ENCODE results near the gene GLRA1.
A peak's percentile ranks its signal among the peaks of the same experiment; 100 is the strongest.

GLRA1 gene

GRCh38 chr5:151812757-151813309 is 111.8 kb downstream of the GLRA1 start:
- no peak for TF ChIP-seq POLR2AphosphoS5 (IDR thresholded peaks at IDR 0.05; ENCODE audit: borderline replicate concordance, low read depth, low read length)
- H3K9me3 ChIP-seq (ENCODE audit: low read depth, low read length), result no peaks in the 10 kb centered on the region
- no peak overlapping the region for H3K27ac ChIP-seq
- no peak overlapping the region for H3K9ac ChIP-seq (ENCODE audit: insufficient read length)
- H3K36me3 ChIP-seq (ENCODE audit: insufficient read depth, low read length), result peaks cover 92% of the 10 kb centered on the region
- no peak for DNase-seq (ENCODE audit: low read depth, low spot score)
- H3K4me3 ChIP-seq, result no peak overlapping the region

GRCh38 chr5:151811593-151812321 is 112.9 kb downstream of the GLRA1 start:
- no peak overlapping the region for H3K9ac ChIP-seq (ENCODE audit: insufficient read length)
- H3K4me3 ChIP-seq, result no peak overlapping the region
- peaks cover 99% of the 10 kb centered on the region for H3K36me3 ChIP-seq (ENCODE audit: insufficient read depth, low read length)
- TF ChIP-seq EZH2 (IDR thresholded peaks at IDR 0.05), result no peak
- no peak for TF ChIP-seq POLR2AphosphoS5 (IDR thresholded peaks at IDR 0.05; ENCODE audit: borderline replicate concordance, low read depth, low read length)
- TF ChIP-seq FOXP2 (optimal IDR thresholded peaks at IDR 0.05; ENCODE audit: control extremely low read depth, extremely low read length, insufficient read depth), result no peak
- H3K9me3 ChIP-seq (ENCODE audit: low read depth, low read length), result no peaks in the 10 kb centered on the region
- DNase-seq (ENCODE audit: low read depth, low spot score), result no peak
- H3K27ac ChIP-seq, result no peak overlapping the region

GRCh38 chr5:151810897-151811296 is 113.8 kb downstream of the GLRA1 start:
- no peak overlapping the region for H3K27ac ChIP-seq
- H3K9ac ChIP-seq (ENCODE audit: insufficient read length), result no peak overlapping the region
- DNase-seq (ENCODE audit: low read depth, low spot score), result no peak
- no peak overlapping the region for H3K4me3 ChIP-seq
- H3K9me3 ChIP-seq (ENCODE audit: low read depth, low read length), result no peaks in the 10 kb centered on the region
- H3K36me3 ChIP-seq (ENCODE audit: insufficient read depth, low read length), result peaks cover 99% of the 10 kb centered on the region
- TF ChIP-seq POLR2AphosphoS5 (IDR thresholded peaks at IDR 0.05; ENCODE audit: borderline replicate concordance, low read depth, low read length), result no peak
- no peak for TF ChIP-seq EZH2 (IDR thresholded peaks at IDR 0.05)
- TF ChIP-seq FOXP2 (optimal IDR thresholded peaks at IDR 0.05; ENCODE audit: control extremely low read depth, extremely low read length, insufficient read depth), result no peak

DNA sequence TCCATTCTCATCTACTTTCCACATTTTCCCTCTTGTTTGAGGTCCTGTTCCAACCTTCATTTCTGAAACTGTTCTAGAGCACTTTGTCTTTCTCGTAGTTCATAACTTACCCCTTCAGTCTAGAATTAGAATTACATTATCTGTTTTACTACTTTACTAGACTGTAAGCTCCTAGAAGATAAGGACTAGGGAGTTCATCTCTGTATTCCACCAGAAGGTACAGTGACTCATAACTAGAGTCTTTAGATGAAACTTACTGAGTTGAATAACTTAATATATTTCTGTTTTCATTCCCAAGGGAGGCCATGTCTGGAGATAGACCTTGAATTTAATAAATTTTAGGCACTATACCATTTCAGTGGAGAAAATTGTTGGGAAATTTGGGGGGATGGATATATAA is 114.2 kb downstream of the GLRA1 start:
- no peak for DNase-seq (ENCODE audit: low read depth, low spot score)
- peaks cover 99% of the 10 kb centered on the region for H3K36me3 ChIP-seq (ENCODE audit: insufficient read depth, low read length)
- no peak overlapping the region for H3K9ac ChIP-seq (ENCODE audit: insufficient read length)
- H3K4me3 ChIP-seq, result no peak overlapping the region
- H3K9me3 ChIP-seq (ENCODE audit: low read depth, low read length), result no peaks in the 10 kb centered on the region
- no peak overlapping the region; the same call in 1 of the 2 replicates for H3K27ac ChIP-seq
- TF ChIP-seq FOXP2 (optimal IDR thresholded peaks at IDR 0.05; ENCODE audit: control extremely low read depth, extremely low read length, insufficient read depth), result no peak
- TF ChIP-seq EZH2 (IDR thresholded peaks at IDR 0.05), result no peak
- TF ChIP-seq POLR2AphosphoS5 (IDR thresholded peaks at IDR 0.05; ENCODE audit: borderline replicate concordance, low read depth, low read length), result no peak

DNA sequence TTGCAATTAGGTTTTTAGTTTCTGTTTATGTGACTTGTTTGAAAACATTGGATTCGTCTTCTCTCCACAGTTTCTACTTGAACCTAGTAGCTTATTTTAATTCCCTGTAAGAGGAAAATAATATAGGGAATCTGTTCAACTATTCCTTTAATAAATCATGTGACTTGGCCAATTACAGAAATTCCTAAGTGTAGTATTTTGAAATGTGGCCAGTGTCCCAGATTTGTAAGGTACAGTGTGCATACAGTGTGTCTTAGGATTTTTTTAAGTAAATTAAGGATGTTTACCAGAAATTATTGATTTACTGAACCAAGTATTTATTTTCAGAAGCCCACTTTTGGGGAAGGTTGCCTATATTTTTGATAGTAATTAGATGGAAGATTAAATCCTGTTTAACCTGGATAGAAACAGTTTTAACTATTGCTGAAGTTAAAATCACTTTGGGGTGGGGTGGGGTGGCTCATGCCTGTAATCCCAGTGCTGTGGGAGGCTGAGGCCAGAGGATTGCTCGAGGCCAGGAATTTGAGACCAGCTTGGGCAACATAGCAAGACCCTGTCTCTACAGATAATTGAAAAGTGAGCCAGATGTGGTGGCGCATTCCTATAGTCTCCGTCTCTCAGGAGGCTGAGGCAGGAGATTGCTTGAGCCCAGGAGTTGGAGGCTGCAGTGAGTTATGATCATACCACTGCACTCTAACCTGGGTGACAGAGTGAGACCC is 116.0 kb downstream of the GLRA1 start:
- no peaks in the 10 kb centered on the region for H3K9me3 ChIP-seq (ENCODE audit: low read depth, low read length)
- no peak overlapping the region for H3K4me3 ChIP-seq
- DNase-seq (ENCODE audit: low read depth, low spot score), result no peak
- peaks cover 100% of the 10 kb centered on the region for H3K36me3 ChIP-seq (ENCODE audit: insufficient read depth, low read length)
- H3K27ac ChIP-seq, result no peak overlapping the region
- no peak overlapping the region for H3K9ac ChIP-seq (ENCODE audit: insufficient read length)
- TF ChIP-seq POLR2AphosphoS5 (IDR thresholded peaks at IDR 0.05; ENCODE audit: borderline replicate concordance, low read depth, low read length) (no peak), FOXP2 (optimal IDR thresholded peaks at IDR 0.05; ENCODE audit: control extremely low read depth, extremely low read length, insufficient read depth) (no peak)

GRCh38 chr5:151805414-151806223 is 119.0 kb downstream of the GLRA1 start:
- Histone ChIP-seq H3K27ac (0 out of 2 replicates have a peak overlapping the region, but pooled peaks have one; percentile 23), H3K9me3 (ENCODE audit: low read depth, low read length) (no peaks in the 10 kb centered on the region), H3K4me3 (no peak overlapping the region), H3K36me3 (ENCODE audit: insufficient read depth, low read length) (peaks cover 98% of the 10 kb centered on the region), H3K9ac (ENCODE audit: insufficient read length) (no peak overlapping the region)
- DNase-seq (ENCODE audit: low read depth, low spot score), result no peak
- TF ChIP-seq FOXP2 (optimal IDR thresholded peaks at IDR 0.05; ENCODE audit: control extremely low read depth, extremely low read length, insufficient read depth) (no peak), POLR2AphosphoS5 (IDR thresholded peaks at IDR 0.05; ENCODE audit: borderline replicate concordance, low read depth, low read length) (no peak), EZH2 (IDR thresholded peaks at IDR 0.05) (no peak)

DNA sequence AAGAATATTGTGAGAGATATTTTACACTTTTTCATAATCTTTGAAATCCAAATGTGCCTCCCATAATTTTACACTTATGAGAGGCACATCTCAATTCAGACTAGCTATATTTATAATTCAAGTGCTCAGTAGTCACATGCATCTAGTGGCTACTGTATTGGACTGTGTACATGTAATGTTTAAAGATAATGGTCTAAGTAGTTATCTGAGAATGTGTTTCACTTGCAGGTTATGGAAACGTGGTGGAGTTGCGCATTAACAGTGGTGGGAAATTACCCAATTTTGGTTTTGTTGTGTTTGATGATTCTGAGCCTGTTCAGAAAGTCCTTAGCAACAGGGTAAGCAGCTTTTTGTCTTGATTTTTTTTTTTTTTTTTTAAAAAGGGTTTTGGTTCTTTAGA is 124.1 kb downstream of the GLRA1 start:
- no peak for DNase-seq (ENCODE audit: low read depth, low spot score)
- H3K9me3 ChIP-seq (ENCODE audit: low read depth, low read length), result no peaks in the 10 kb centered on the region
- no peak for TF ChIP-seq POLR2AphosphoS5 (IDR thresholded peaks at IDR 0.05; ENCODE audit: borderline replicate concordance, low read depth, low read length)
- no peak for TF ChIP-seq FOXP2 (optimal IDR thresholded peaks at IDR 0.05; ENCODE audit: control extremely low read depth, extremely low read length, insufficient read depth)
- no peak for TF ChIP-seq EZH2 (IDR thresholded peaks at IDR 0.05)
- H3K4me3 ChIP-seq, result no peak overlapping the region
- no peak overlapping the region for H3K9ac ChIP-seq (ENCODE audit: insufficient read length)
- H3K27ac ChIP-seq, result no peak overlapping the region
- peaks cover 98% of the 10 kb centered on the region for H3K36me3 ChIP-seq (ENCODE audit: insufficient read depth, low read length)

DNA sequence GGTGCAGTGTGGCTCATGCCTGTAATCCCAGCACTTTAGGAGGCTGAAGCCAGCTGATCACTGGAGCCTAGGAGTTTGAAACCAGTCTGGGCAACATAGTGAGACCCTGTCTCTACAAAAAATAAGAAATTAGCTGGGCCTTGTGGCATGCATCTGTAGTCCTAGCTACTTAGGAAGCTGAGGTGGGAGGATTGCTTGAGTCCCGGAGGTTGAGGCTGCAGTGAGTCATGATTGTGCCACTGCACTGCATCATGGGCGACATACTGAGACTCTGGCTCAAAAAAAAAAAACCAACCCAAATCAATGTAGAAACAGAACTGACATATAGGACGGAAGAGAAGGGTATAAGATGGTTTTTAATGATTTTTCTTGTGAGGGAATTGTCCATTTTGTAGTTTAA is 125.2 kb downstream of the GLRA1 start:
- TF ChIP-seq POLR2AphosphoS5 (IDR thresholded peaks at IDR 0.05; ENCODE audit: borderline replicate concordance, low read depth, low read length) (no peak), FOXP2 (optimal IDR thresholded peaks at IDR 0.05; ENCODE audit: control extremely low read depth, extremely low read length, insufficient read depth) (no peak), EZH2 (IDR thresholded peaks at IDR 0.05) (no peak)
- no peak for DNase-seq (ENCODE audit: low read depth, low spot score)

More for the DNA sequence above, 125.2 kb downstream of the GLRA1 start:
- H3K27ac ChIP-seq, result no peak overlapping the region
- no peaks in the 10 kb centered on the region for H3K9me3 ChIP-seq (ENCODE audit: low read depth, low read length)
- H3K4me3 ChIP-seq, result no peak overlapping the region
- no peak overlapping the region for H3K9ac ChIP-seq (ENCODE audit: insufficient read length)
- H3K36me3 ChIP-seq (ENCODE audit: insufficient read depth, low read length), result peaks cover 98% of the 10 kb centered on the region

All from SK-N-MC (cell line).